Effector memory CD4-positive, alpha-beta T cell (primary cell): Measurements from ENCODE around the gene TNNI3.

Experiments used
- DNase-seq, 3 donors: peaks; one replicate each; pipeline ENCODE4 v3.0.0-alpha.2; 2020
- H3K27ac ChIP-seq: 2 replicates; pipeline ENCODE4 v1.7.0; 2013; ENCODE audit warnings: mild to moderate bottlenecking, low read length, moderate library complexity; ENCODE audit not compliant: insufficient read depth, poor library complexity, severe bottlenecking
- H3K27me3 ChIP-seq: replicated peaks from 2 replicates; pipeline ENCODE4 v1.7.0; 2013; ENCODE audit warnings: mild to moderate bottlenecking, low read length; ENCODE audit not compliant: insufficient read depth, control insufficient read depth, poor library complexity, severe bottlenecking
- H3K36me3 ChIP-seq: 2 replicates; pipeline ENCODE4 v1.7.0; 2013; ENCODE audit warnings: mild to moderate bottlenecking, low read length, moderate library complexity; ENCODE audit not compliant: control insufficient read depth, insufficient read depth
- H3K4me1 ChIP-seq: 2 replicates; pipeline ENCODE4 v1.7.0; 2013; ENCODE audit warnings: low read length, mild to moderate bottlenecking; ENCODE audit not compliant: control insufficient read depth, insufficient read depth, poor library complexity, severe bottlenecking
- H3K4me3 ChIP-seq: 2 replicates; pipeline ENCODE4 v1.7.0; 2013; ENCODE audit warnings: low read length, low read depth, mild to moderate bottlenecking; ENCODE audit not compliant: insufficient read depth, poor library complexity, severe bottlenecking
- H3K9me3 ChIP-seq: 2 replicates; pipeline ENCODE4 v1.7.0; 2013; ENCODE audit warnings: mild to moderate bottlenecking, low read length, moderate library complexity; ENCODE audit not compliant: control insufficient read depth

TNNI3 gene

DNA sequence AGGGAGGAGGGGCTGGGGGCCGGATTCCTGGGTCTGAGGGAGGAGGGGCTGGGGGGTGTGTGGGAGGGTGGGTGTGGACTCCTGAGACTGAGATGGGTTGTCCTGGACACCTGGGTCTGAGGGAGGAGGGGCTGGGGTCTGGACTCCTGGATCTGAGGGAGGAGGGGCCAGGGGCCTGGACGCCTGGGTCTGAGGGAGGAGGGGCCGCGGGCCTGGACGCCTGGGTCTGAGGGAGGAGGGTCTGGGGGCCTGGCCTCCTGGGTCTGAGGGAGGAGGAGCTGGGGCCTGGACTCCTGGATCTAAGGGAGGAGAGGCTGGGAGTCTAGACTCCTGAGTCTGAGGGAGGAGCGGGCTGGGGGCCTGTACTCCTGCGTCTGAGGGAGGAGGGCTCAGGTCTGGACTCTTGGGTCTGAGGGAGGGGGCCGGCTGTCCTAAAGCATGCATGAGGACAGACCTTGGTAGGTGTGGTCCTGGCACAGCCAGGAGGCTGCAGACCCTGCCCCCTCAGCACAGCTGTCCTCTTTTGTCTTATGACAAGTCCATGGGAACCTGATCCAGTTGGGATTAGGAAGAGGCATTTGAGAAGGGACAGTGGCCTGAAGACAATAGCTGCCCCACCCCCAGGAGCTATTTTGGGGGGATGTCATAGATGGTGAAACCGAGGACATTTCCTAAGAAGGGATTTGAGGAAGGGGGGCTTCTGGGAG lies 9.8 kb downstream of the TNNI3 start:
- DNase-seq, result no peak
- Histone ChIP-seq H3K4me1 (peaks cover 8% of the 10 kb centered on the region), H3K27ac (no peak overlapping the region), H3K27me3 (peaks cover 37% of the 10 kb centered on the region), H3K9me3 (no peaks in the 10 kb centered on the region), H3K36me3 (no peaks in the 10 kb centered on the region), H3K4me3 (no peak overlapping the region)

DNA sequence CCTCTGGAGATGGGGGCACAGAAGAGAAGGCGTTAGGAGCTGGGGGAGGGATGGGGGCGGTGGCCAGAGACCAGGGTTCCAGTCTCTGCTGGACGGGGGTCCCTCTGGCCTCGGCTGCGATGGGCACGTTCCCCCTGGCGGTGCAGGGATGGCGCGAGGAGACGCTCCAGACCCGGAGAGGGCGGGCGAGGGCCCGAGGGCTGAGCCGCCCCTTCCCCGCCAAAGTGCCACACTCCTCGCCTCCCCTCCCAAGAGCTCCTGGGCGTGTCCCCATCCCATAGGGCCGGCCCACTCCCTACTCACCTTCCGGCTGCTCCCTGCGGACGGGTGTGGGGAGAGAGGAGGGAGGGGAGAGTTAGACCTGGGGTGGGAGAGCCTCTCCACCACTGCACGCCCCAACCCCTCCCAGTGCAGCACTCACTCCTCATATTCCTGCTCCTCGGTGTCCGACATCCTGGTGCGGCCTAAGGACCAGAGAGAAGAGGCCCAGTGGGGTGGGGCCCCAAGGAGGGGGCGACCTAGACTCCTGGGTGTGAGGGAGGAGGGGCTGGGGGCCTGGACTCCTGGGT lies 10.7 kb downstream of the TNNI3 start:
- Histone ChIP-seq H3K27ac (no peak overlapping the region), H3K9me3 (no peaks in the 10 kb centered on the region), H3K36me3 (no peaks in the 10 kb centered on the region), H3K4me3 (no peak overlapping the region), H3K4me1 (peaks cover 8% of the 10 kb centered on the region), H3K27me3 (peaks cover 37% of the 10 kb centered on the region)
- DNase-seq, result no peak

DNA sequence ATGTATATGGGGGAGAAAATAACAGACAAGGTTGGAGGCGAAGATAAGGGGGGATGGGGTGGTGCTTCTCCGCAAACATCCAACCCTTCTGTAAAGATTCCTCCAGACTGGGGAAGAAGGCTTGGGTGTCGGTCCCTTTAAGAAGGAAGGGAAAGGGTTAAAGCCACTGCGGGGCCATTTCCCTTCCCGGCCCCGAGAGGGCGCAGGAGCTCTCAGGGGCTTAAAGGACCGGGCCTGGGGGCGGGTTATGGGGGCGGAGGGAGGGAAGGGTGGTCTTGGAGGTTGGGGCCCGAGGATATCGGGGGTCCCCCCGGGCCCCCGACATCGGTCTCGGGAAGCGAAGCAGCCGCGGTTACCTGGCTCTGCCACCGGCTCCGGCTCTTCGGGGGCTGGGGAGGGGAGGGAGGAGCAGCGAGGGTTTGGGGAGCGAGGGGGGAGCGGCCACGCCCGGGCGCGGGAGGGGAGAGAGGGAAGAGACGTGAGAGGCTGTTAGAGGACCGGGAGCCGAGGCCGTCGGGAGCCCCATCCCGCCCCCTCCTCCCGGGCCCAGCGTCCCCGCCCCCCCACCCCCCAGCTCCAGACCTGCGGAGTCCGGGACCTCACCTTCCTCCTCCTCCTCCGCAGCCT lies 11.3 kb downstream of the TNNI3 start:
- Histone ChIP-seq H3K9me3 (no peaks in the 10 kb centered on the region), H3K4me3 (no peak overlapping the region), H3K4me1 (peaks cover 8% of the 10 kb centered on the region), H3K36me3 (no peaks in the 10 kb centered on the region), H3K27me3 (peaks cover 38% of the 10 kb centered on the region), H3K27ac (no peak overlapping the region)
- no peak for DNase-seq

DNA sequence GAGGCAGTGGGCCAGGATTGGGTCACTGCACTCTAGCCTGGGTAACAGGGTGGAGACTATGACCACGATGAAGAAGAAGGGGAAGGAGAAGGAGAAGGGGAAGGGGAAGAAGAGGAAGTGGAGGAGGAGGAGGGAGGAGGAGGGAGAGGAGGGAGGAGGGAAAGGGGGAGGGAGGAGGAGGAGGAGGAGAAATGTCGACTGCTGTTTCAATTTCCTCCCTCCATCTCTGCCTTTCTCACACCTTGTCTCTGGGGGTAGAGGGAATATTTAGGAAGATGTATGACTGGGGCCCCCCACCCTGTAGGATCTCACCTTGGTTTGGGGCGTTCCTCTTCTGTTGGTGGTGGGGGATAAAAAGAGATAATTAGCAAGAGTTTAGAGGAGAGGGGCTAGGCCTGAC lies 12.3 kb downstream of the TNNI3 start:
- H3K4me1 ChIP-seq, result peaks cover 12% of the 10 kb centered on the region
- no peaks in the 10 kb centered on the region for H3K9me3 ChIP-seq
- peaks cover 43% of the 10 kb centered on the region for H3K27me3 ChIP-seq
- no peaks in the 10 kb centered on the region for H3K36me3 ChIP-seq
- no peak overlapping the region for H3K27ac ChIP-seq
- DNase-seq, result no peak
- H3K4me3 ChIP-seq, result no peak overlapping the region

DNA sequence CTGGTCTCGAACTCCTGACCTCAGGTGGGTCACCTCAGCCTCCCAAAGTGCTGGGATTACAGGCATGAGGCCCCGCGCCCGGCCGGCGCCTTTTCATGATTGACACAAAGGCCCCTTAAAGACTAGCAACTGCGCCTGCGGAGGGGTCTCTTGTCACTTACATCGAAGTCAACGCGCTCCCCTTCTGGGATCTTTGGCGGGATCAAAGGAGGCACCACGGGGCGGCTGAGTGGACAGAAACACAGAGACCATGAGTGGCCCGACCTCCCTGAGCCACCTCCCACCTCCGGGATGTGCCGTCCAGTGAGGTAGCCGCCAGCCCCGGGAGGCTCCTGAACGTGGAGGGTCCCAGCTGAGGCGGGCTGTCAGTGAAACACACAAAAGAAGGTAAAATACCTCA lies 15.8 kb downstream of the TNNI3 start:
- no peaks in the 10 kb centered on the region for H3K36me3 ChIP-seq
- H3K27me3 ChIP-seq, result peaks cover 37% of the 10 kb centered on the region
- H3K4me1 ChIP-seq, result peaks cover 9% of the 10 kb centered on the region
- DNase-seq, result no peak
- H3K9me3 ChIP-seq, result no peaks in the 10 kb centered on the region
- H3K4me3 ChIP-seq, result no peak overlapping the region
- no peak overlapping the region for H3K27ac ChIP-seq

DNA sequence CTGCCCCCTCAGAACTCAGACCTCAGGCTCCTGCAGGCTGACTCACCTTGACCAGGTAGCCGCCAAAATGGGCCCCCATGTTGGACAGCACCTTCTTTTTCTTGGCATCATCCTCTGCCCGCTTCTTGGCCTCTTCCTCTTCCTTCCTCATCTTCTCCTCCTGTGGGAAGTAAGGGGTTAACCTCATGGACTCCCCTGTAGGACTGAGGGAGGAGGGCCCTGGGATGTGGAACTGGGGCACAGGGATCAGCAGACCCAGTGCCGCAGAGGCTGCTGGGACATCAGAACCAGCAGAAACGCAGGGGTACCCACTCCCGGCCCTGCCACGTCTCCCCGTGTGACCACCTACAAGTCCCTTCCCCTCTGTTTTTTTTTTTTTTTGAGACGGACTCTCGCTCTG lies 19.6 kb downstream of the TNNI3 start:
- no peak overlapping the region for H3K27ac ChIP-seq
- H3K36me3 ChIP-seq, result no peaks in the 10 kb centered on the region
- H3K9me3 ChIP-seq, result no peaks in the 10 kb centered on the region
- DNase-seq, result no peak
- H3K4me3 ChIP-seq, result no peak overlapping the region
- peaks cover 4% of the 10 kb centered on the region for H3K4me1 ChIP-seq
- peaks cover 6% of the 10 kb centered on the region for H3K27me3 ChIP-seq

DNA sequence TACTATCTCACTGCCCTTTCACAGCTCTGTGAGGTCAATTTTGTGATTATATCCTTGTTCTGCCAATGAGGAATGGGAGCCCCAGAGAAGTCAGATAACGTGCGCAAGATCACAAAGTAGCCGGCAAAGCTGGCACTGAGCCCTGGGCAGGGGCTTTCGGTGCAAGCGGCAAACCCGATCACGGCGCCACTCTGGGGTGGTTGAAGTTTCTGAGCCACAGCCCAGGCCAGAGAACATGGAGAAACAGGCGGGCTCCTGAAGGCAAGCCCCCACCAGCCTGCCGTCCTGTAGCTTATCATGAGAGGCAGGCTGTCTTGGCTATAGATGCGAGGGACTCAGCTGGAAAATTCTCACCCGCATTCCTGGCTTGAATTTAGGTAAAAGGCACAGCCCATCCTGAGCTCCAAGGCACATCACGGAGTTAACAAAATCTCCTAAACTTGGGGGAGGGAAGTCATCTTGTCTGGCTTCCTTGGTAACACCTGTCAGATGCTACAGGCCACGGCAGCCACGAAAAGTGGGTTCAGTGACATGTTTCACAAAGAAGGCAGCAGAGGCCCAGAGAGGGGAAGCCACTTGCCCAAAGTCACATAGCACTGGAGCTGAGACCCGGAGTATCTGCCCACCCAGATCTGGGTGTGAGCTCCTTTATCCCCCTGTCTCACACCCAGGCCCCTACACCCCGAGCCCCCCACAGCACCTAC lies 21.0 kb downstream of the TNNI3 start:
- Histone ChIP-seq H3K36me3 (no peaks in the 10 kb centered on the region), H3K4me1 (peaks cover 4% of the 10 kb centered on the region), H3K4me3 (no peak overlapping the region), H3K27ac (no peak overlapping the region), H3K27me3 (peaks cover 6% of the 10 kb centered on the region), H3K9me3 (no peaks in the 10 kb centered on the region)
- no peak for DNase-seq

DNA sequence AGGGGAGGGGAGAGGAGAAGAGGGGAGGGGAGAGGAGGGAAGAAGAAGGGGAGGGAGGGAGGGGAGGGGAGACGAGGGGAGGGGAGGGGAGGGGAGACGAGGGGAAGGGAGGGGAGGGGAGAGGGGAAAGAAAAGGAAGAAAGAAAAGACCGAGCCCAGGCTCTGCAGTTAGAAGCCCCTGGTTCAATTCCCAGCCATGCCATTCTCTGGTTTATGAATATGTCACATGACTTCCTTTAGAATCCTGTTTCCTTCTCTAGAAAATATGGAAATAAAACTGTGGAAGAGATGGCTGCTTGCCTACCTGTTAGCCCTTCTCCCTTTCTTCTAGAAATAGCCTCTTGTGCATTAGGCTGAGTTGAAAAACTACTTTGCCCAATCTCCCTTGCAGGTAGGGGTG lies 22.8 kb downstream of the TNNI3 start:
- H3K9me3 ChIP-seq, result no peaks in the 10 kb centered on the region
- no peak for DNase-seq
- no peaks in the 10 kb centered on the region for H3K36me3 ChIP-seq
- no peak overlapping the region for H3K4me3 ChIP-seq
- H3K27me3 ChIP-seq, result no peaks in the 10 kb centered on the region
- no peak overlapping the region for H3K27ac ChIP-seq
- no peaks in the 10 kb centered on the region for H3K4me1 ChIP-seq

DNA sequence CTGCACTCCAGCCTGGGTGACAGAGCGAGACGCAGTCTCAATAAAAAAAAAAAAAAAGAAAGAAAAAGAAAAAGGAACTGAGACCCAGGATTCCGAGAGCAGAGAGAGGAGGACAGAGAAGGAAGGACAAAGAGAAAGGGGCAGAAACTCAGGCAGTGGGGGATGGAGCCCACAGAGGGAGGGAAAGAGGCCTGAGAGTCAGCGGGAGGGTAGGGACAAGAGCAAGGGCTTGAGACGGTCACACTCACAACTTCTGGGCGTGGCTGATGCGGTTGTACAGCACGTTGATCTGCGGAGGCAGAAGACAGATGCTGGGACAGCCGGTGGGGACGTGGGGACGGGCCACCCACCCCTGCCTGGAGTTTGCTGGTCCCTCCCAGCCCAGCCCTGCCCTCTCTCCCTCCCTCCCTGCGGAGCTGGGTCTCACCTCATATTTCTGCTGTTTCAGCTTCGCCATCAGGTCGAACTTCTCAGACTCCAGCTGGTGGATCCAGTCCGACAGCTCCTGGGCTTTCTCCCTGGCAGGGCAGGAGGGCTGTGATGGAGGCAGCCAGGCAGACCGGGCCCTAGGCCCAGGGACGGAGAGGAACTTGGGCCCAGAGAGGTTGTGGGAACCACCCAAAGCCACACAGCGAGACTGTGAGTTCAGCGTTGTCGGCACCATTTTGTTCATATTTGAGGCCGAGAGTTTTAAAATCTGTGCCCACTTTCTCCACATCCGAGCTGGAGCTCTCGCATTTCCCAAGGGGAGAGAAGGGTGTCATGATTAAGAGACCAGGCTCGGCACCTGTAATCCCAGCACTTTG lies 23.7 kb downstream of the TNNI3 start:
- H3K27me3 ChIP-seq, result no peaks in the 10 kb centered on the region
- H3K9me3 ChIP-seq, result no peaks in the 10 kb centered on the region
- H3K4me1 ChIP-seq, result no peaks in the 10 kb centered on the region
- H3K36me3 ChIP-seq, result no peaks in the 10 kb centered on the region
- no peak for DNase-seq
- no peak overlapping the region for H3K27ac ChIP-seq
- H3K4me3 ChIP-seq, result no peak overlapping the region
